ENCODE measurements around the gene DAGLB. TPM values are rescaled to one million over a fixed set of nuclear protein-coding genes. Genes with fewer than 3 reads are reported as not detected.

DAGLB gene
- total RNA-seq, 1 donor from 2014 or later, result 30.3 TPM

DNA sequence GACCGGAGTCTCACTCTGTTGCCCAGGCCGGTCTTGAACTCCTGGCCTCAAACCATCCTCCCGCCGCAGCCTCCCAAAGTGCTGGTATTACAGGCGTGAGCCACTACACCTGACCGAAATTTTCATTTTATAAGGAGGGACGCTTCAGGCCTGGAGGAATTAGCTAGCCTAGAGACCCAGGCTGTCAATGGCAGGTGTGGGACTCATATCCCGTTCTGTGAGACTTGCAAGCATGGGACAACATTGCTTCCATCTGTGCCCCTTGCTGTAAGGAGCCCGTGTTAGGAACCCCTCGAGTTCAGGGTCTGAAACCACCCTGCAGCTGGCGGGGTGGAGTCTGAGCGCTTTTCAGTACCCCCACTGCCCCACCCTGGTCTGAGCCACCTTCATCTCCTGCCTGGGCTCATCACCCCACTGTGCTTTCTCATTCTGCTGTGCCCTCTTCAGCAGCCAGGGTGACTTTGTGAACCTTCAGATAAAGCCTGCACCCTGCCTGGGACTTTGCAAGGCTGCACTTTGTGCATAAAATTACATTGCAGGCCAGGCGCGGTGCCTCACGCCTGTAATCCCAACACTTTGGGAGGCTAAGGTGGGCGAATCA is 1.3 kb upstream of the DAGLB start:
- peaks cover 8% of the 10 kb centered on the region for H3K36me3 Mint-ChIP-seq (ENCODE audit: insufficient read depth)
- no peaks in the 10 kb centered on the region for H3K9me3 Mint-ChIP-seq (ENCODE audit: low read depth)
- peaks cover 9% of the 10 kb centered on the region for H3K4me1 Mint-ChIP-seq (ENCODE audit: low read depth)
- no peak for DNase-seq (ENCODE audit: low spot score, unreplicated experiment)
- H3K27me3 Mint-ChIP-seq, result no peaks in the 10 kb centered on the region
- peak overlapping the region; percentile 67 for H3K4me3 Mint-ChIP-seq (ENCODE audit: low read depth)
- TF ChIP-seq, protein P1, sequence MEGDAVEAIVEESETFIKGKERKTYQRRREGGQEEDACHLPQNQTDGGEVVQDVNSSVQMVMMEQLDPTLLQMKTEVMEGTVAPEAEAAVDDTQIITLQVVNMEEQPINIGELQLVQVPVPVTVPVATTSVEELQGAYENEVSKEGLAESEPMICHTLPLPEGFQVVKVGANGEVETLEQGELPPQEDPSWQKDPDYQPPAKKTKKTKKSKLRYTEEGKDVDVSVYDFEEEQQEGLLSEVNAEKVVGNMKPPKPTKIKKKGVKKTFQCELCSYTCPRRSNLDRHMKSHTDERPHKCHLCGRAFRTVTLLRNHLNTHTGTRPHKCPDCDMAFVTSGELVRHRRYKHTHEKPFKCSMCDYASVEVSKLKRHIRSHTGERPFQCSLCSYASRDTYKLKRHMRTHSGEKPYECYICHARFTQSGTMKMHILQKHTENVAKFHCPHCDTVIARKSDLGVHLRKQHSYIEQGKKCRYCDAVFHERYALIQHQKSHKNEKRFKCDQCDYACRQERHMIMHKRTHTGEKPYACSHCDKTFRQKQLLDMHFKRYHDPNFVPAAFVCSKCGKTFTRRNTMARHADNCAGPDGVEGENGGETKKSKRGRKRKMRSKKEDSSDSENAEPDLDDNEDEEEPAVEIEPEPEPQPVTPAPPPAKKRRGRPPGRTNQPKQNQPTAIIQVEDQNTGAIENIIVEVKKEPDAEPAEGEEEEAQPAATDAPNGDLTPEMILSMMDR (IDR thresholded peaks at IDR 0.05; ENCODE audit: unreplicated experiment), result no peak
- peak overlapping the region; percentile 77 for H3K27ac Mint-ChIP-seq

DNA sequence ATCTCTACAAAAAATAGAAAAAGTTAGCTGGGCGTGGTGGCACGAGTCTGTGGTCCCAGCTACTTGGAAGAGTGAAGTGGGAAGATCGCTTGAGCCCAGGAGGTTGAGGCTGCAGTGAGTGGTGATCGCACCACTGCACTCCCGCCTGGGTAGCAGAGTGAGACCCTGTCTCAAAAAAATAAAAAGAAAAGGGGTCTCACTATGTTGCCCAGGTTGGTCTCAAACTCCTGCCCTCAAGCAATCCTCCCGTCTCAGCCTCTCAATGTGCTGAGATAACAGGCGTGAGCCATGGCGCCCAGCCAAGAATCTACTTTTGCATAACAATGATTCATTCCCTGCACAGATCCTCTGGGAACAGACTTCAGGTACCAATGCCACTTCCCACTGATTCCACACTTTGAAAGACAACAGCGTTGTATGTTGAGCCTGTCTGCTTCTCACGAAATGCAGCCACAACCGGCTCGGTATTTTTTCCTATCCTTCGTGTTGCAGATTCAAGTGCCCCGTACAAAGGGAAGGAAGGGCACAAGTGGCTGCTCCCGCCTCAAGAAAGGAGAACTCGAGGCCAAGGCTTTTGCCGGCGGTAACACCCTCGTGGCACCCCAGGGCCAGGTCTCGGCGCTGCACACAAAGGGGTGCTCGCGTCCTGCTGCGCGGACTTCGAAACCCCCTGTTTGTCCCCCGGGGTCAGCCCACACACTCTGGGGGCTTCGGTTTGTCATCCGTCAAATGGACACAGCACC is 745 bp downstream of the DAGLB start:
- TF ChIP-seq, protein P1 (IDR thresholded peaks at IDR 0.05; ENCODE audit: unreplicated experiment), result no peak
- Mint-ChIP-seq H3K9me3 (ENCODE audit: low read depth) (no peaks in the 10 kb centered on the region), H3K27me3 (no peaks in the 10 kb centered on the region), H3K36me3 (ENCODE audit: insufficient read depth) (peaks cover 18% of the 10 kb centered on the region), H3K4me1 (ENCODE audit: low read depth) (peaks cover 6% of the 10 kb centered on the region), H3K4me3 (ENCODE audit: low read depth) (peak overlapping the region; percentile 93), H3K27ac (peak overlapping the region; percentile 99)
- DNase-seq (ENCODE audit: low spot score, unreplicated experiment), result no peak

GRCh38 chr7:6444516-6445269 is 3.1 kb downstream of the DAGLB start:
- H3K4me3 Mint-ChIP-seq (ENCODE audit: low read depth), result peak overlapping the region; percentile 53
- TF ChIP-seq, protein P1 (IDR thresholded peaks at IDR 0.05; ENCODE audit: unreplicated experiment), result no peak
- H3K27me3 Mint-ChIP-seq, result no peaks in the 10 kb centered on the region

GRCh38 chr7:6443372-6443941 is 4.3 kb downstream of the DAGLB start:
- TF ChIP-seq, protein P1 (IDR thresholded peaks at IDR 0.05; ENCODE audit: unreplicated experiment), result no peak
- DNase-seq (ENCODE audit: low spot score, unreplicated experiment), result no peak
- Mint-ChIP-seq H3K27me3 (no peaks in the 10 kb centered on the region), H3K4me3 (ENCODE audit: low read depth) (no peak overlapping the region), H3K4me1 (ENCODE audit: low read depth) (peaks cover 2% of the 10 kb centered on the region), H3K27ac (peak overlapping the region; percentile 47), H3K9me3 (ENCODE audit: low read depth) (no peaks in the 10 kb centered on the region), H3K36me3 (ENCODE audit: insufficient read depth) (peaks cover 23% of the 10 kb centered on the region)

More at GRCh38 chr7:6444516-6445269, 3.1 kb downstream of the DAGLB start:
- Mint-ChIP-seq H3K27ac (no peak overlapping the region), H3K4me1 (ENCODE audit: low read depth) (peaks cover 2% of the 10 kb centered on the region), H3K36me3 (ENCODE audit: insufficient read depth) (peaks cover 21% of the 10 kb centered on the region), H3K9me3 (ENCODE audit: low read depth) (no peaks in the 10 kb centered on the region)
- no peak for DNase-seq (ENCODE audit: low spot score, unreplicated experiment)

GRCh38 chr7:6442114-6442513 is 5.6 kb downstream of the DAGLB start:
- H3K27me3 Mint-ChIP-seq, result no peaks in the 10 kb centered on the region
- peaks cover 23% of the 10 kb centered on the region for H3K36me3 Mint-ChIP-seq (ENCODE audit: insufficient read depth)
- H3K4me1 Mint-ChIP-seq (ENCODE audit: low read depth), result peaks cover 2% of the 10 kb centered on the region
- H3K4me3 Mint-ChIP-seq (ENCODE audit: low read depth), result no peak overlapping the region
- H3K27ac Mint-ChIP-seq, result no peak overlapping the region
- no peak for DNase-seq (ENCODE audit: low spot score, unreplicated experiment)
- TF ChIP-seq, protein P1 (IDR thresholded peaks at IDR 0.05; ENCODE audit: unreplicated experiment), result no peak
- H3K9me3 Mint-ChIP-seq (ENCODE audit: low read depth), result no peaks in the 10 kb centered on the region

Measured in progenitor cell of endocrine pancreas (in vitro differentiated cells).